ENCODE data around the gene FSCN2. TPM values are rescaled to one million over a fixed set of nuclear protein-coding genes. Genes with fewer than 3 reads are reported as not detected.

FSCN2 gene
- total RNA-seq, 1 donor from 2014 or later: 5.6 TPM

- peaks cover 25% of the 10 kb centered on the region for H3K79me2 ChIP-seq (ENCODE audit: insufficient read depth, low read length)
Observed at GRCh38 chr17:81544281-81544974, 16.3 kb downstream of the FSCN2 start.

GRCh38 chr17:81545160-81545949 is 17.2 kb downstream of the FSCN2 start:
- Histone ChIP-seq H4K20me1 (ENCODE audit: insufficient read depth, low read length) (peaks cover 48% of the 10 kb centered on the region), H3K4me2 (ENCODE audit: low read length) (no peak overlapping the region), H2AFZ (ENCODE audit: low read depth, low read length) (no peak overlapping the region), H3K4me1 (ENCODE audit: insufficient read depth, low read length) (peaks cover 2% of the 10 kb centered on the region), H3K27me3 (ENCODE audit: insufficient read depth, low read length) (no peaks in the 10 kb centered on the region), H3K9me3 (ENCODE audit: insufficient read depth, low read depth, low read length) (no peaks in the 10 kb centered on the region), H3K79me2 (ENCODE audit: insufficient read depth, low read length) (peaks cover 34% of the 10 kb centered on the region), H3K36me3 (ENCODE audit: insufficient read depth, low read length) (peaks cover 6% of the 10 kb centered on the region), H3K9ac (ENCODE audit: low read length) (no peak overlapping the region), H3K27ac (ENCODE audit: low read depth, low read length) (no peak overlapping the region), H3K4me3 (ENCODE audit: insufficient read depth, low read depth, low read length) (no peak overlapping the region)
- no peak overlapping the region for H3K27ac Mint-ChIP-seq (ENCODE audit: unreplicated experiment)
- H3K4me1 Mint-ChIP-seq (ENCODE audit: low read depth, unreplicated experiment): peaks cover 8% of the 10 kb centered on the region
- no peaks in the 10 kb centered on the region for H3K9me3 Mint-ChIP-seq (ENCODE audit: unreplicated experiment)
- no peak overlapping the region for H3K4me3 Mint-ChIP-seq (ENCODE audit: unreplicated experiment)
- peaks cover 10% of the 10 kb centered on the region for H3K36me3 Mint-ChIP-seq (ENCODE audit: low read depth, unreplicated experiment)
- TF ChIP-seq EZH2 (IDR thresholded peaks at IDR 0.05; ENCODE audit: insufficient read depth, low read length) (no peak), CTCF (IDR thresholded peaks at IDR 0.05; ENCODE audit: insufficient read depth, low read depth, low read length) (no peak)
- no peak for DNase-seq (ENCODE audit: low read depth)
- H3K27me3 Mint-ChIP-seq (ENCODE audit: low read depth, unreplicated experiment): no peaks in the 10 kb centered on the region
- FAIRE-seq: no peak

More at GRCh38 chr17:81544281-81544974, 16.3 kb downstream of the FSCN2 start:
- Histone ChIP-seq H4K20me1 (ENCODE audit: insufficient read depth, low read length) (peaks cover 41% of the 10 kb centered on the region), H2AFZ (ENCODE audit: low read depth, low read length) (no peak overlapping the region), H3K9ac (ENCODE audit: low read length) (no peak overlapping the region), H3K36me3 (ENCODE audit: insufficient read depth, low read length) (peaks cover 6% of the 10 kb centered on the region), H3K4me2 (ENCODE audit: low read length) (no peak overlapping the region), H3K4me3 (ENCODE audit: insufficient read depth, low read depth, low read length) (no peak overlapping the region), H3K9me3 (ENCODE audit: insufficient read depth, low read depth, low read length) (no peaks in the 10 kb centered on the region), H3K27me3 (ENCODE audit: insufficient read depth, low read length) (no peaks in the 10 kb centered on the region), H3K27ac (ENCODE audit: low read depth, low read length) (no peak overlapping the region), H3K4me1 (ENCODE audit: insufficient read depth, low read length) (no peaks in the 10 kb centered on the region)
- DNase-seq (ENCODE audit: low read depth): no peak
- H3K27me3 Mint-ChIP-seq (ENCODE audit: low read depth, unreplicated experiment): no peaks in the 10 kb centered on the region
- TF ChIP-seq EZH2 (IDR thresholded peaks at IDR 0.05; ENCODE audit: insufficient read depth, low read length): no peak
- TF ChIP-seq CTCF (IDR thresholded peaks at IDR 0.05; ENCODE audit: insufficient read depth, low read depth, low read length): no peak
- no peak overlapping the region for H3K27ac Mint-ChIP-seq (ENCODE audit: unreplicated experiment)
- no peaks in the 10 kb centered on the region for H3K9me3 Mint-ChIP-seq (ENCODE audit: unreplicated experiment)
- FAIRE-seq: no peak
- no peak overlapping the region for H3K4me3 Mint-ChIP-seq (ENCODE audit: unreplicated experiment)
- H3K36me3 Mint-ChIP-seq (ENCODE audit: low read depth, unreplicated experiment): peaks cover 6% of the 10 kb centered on the region
- H3K4me1 Mint-ChIP-seq (ENCODE audit: low read depth, unreplicated experiment): peaks cover 1% of the 10 kb centered on the region

Measured in astrocyte (in vitro differentiated cells and primary cell).